Measurements from ENCODE around the gene IRAK3. TPM values are rescaled to one million over a fixed set of nuclear protein-coding genes. Genes with fewer than 3 reads are reported as not detected.

The IRAK3 gene
- total RNA-seq, 2 donors from 2014 or later = 3.3 to 3.6 TPM

GRCh38 chr12:66143868-66144267 lies 45.1 kb upstream of the IRAK3 start:
- TF ChIP-seq, protein P1, sequence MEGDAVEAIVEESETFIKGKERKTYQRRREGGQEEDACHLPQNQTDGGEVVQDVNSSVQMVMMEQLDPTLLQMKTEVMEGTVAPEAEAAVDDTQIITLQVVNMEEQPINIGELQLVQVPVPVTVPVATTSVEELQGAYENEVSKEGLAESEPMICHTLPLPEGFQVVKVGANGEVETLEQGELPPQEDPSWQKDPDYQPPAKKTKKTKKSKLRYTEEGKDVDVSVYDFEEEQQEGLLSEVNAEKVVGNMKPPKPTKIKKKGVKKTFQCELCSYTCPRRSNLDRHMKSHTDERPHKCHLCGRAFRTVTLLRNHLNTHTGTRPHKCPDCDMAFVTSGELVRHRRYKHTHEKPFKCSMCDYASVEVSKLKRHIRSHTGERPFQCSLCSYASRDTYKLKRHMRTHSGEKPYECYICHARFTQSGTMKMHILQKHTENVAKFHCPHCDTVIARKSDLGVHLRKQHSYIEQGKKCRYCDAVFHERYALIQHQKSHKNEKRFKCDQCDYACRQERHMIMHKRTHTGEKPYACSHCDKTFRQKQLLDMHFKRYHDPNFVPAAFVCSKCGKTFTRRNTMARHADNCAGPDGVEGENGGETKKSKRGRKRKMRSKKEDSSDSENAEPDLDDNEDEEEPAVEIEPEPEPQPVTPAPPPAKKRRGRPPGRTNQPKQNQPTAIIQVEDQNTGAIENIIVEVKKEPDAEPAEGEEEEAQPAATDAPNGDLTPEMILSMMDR (IDR thresholded peaks at IDR 0.05) = no peak
- H3K9me3 ChIP-seq = no peaks in the 10 kb centered on the region
- peaks cover 20% of the 10 kb centered on the region for H3K36me3 ChIP-seq
- peak overlapping the region; percentile 58 for H3K27ac ChIP-seq
- DNase-seq = no peak
- no peak overlapping the region for H3K9ac ChIP-seq (ENCODE audit: low read depth in 2 of 2, low read length in 2 of 2)
- H3K27me3 ChIP-seq = no peaks in the 10 kb centered on the region
- H3K4me3 ChIP-seq = no peak overlapping the region
- no peaks in the 10 kb centered on the region for H3K4me1 ChIP-seq
- intact Hi-C loops (cut with DNase I) = loop anchor here (10.0 kb wide), 1 partner anchor 261 kb away; no protein-coding TSS in a partner anchor

GRCh38 chr12:66144791-66145754 lies 43.9 kb upstream of the IRAK3 start:
- Histone ChIP-seq H3K27me3 (no peaks in the 10 kb centered on the region), H3K4me3 (no peak overlapping the region), H3K9me3 (no peaks in the 10 kb centered on the region), H3K27ac (peak overlapping the region; percentile 58), H3K9ac (ENCODE audit: low read depth in 2 of 2, low read length in 2 of 2) (no peak overlapping the region), H3K4me1 (no peaks in the 10 kb centered on the region), H3K36me3 (peaks cover 11% of the 10 kb centered on the region)
- TF ChIP-seq, protein P1 (IDR thresholded peaks at IDR 0.05) = peak; percentile 65
- DNase-seq = peak; percentile 75
- intact Hi-C loops (cut with DNase I) = loop anchor here (10.0 kb wide), 1 partner anchor 260 kb away; no protein-coding TSS in a partner anchor

GRCh38 chr12:66149702-66150398 lies 39.2 kb upstream of the IRAK3 start:
- Histone ChIP-seq H3K4me3 (no peak overlapping the region), H3K27me3 (no peaks in the 10 kb centered on the region), H3K27ac (peak overlapping the region; percentile 47), H3K9ac (ENCODE audit: low read depth in 2 of 2, low read length in 2 of 2) (no peak overlapping the region), H3K36me3 (no peaks in the 10 kb centered on the region), H3K4me1 (no peaks in the 10 kb centered on the region), H3K9me3 (no peaks in the 10 kb centered on the region)
- TF ChIP-seq, protein P1 (IDR thresholded peaks at IDR 0.05) = peak; percentile 36
- DNase-seq = peak; percentile 74
- intact Hi-C loops (cut with DNase I) = loop anchor here (10.0 kb wide), 1 partner anchor 255 kb away; no protein-coding TSS in a partner anchor

- no peak for DNase-seq
- H3K27me3 ChIP-seq = no peaks in the 10 kb centered on the region
- TF ChIP-seq, protein P1 (IDR thresholded peaks at IDR 0.05) = no peak
- H3K36me3 ChIP-seq = no peaks in the 10 kb centered on the region
- no peaks in the 10 kb centered on the region for H3K4me1 ChIP-seq
- H3K9ac ChIP-seq (ENCODE audit: low read depth in 2 of 2, low read length in 2 of 2) = no peak overlapping the region
- intact Hi-C loops (cut with DNase I) = no loop called here
- H3K27ac ChIP-seq = no peak overlapping the region
- H3K4me3 ChIP-seq = no peak overlapping the region
- H3K9me3 ChIP-seq = no peaks in the 10 kb centered on the region
Measured at GRCh38 chr12:66152732-66153131, 36.3 kb upstream of the IRAK3 start.

GRCh38 chr12:66154776-66155175 lies 34.2 kb upstream of the IRAK3 start:
- no peak overlapping the region for H3K27ac ChIP-seq
- no peak overlapping the region for H3K9ac ChIP-seq (ENCODE audit: low read depth in 2 of 2, low read length in 2 of 2)
- no peak for DNase-seq
- H3K4me1 ChIP-seq = no peaks in the 10 kb centered on the region
- intact Hi-C loops (cut with DNase I) = no loop called here
- no peaks in the 10 kb centered on the region for H3K36me3 ChIP-seq
- TF ChIP-seq, protein P1 (IDR thresholded peaks at IDR 0.05) = no peak
- H3K27me3 ChIP-seq = no peaks in the 10 kb centered on the region
- H3K4me3 ChIP-seq = no peak overlapping the region
- no peaks in the 10 kb centered on the region for H3K9me3 ChIP-seq

Measured in colonic mucosa (tissue), 4 donors.